ENCODE results near the gene ST3GAL2.
A peak's percentile ranks its signal among the peaks of the same experiment; 100 is the strongest.

ST3GAL2 gene, protein sequence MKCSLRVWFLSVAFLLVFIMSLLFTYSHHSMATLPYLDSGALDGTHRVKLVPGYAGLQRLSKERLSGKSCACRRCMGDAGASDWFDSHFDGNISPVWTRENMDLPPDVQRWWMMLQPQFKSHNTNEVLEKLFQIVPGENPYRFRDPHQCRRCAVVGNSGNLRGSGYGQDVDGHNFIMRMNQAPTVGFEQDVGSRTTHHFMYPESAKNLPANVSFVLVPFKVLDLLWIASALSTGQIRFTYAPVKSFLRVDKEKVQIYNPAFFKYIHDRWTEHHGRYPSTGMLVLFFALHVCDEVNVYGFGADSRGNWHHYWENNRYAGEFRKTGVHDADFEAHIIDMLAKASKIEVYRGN

DNA sequence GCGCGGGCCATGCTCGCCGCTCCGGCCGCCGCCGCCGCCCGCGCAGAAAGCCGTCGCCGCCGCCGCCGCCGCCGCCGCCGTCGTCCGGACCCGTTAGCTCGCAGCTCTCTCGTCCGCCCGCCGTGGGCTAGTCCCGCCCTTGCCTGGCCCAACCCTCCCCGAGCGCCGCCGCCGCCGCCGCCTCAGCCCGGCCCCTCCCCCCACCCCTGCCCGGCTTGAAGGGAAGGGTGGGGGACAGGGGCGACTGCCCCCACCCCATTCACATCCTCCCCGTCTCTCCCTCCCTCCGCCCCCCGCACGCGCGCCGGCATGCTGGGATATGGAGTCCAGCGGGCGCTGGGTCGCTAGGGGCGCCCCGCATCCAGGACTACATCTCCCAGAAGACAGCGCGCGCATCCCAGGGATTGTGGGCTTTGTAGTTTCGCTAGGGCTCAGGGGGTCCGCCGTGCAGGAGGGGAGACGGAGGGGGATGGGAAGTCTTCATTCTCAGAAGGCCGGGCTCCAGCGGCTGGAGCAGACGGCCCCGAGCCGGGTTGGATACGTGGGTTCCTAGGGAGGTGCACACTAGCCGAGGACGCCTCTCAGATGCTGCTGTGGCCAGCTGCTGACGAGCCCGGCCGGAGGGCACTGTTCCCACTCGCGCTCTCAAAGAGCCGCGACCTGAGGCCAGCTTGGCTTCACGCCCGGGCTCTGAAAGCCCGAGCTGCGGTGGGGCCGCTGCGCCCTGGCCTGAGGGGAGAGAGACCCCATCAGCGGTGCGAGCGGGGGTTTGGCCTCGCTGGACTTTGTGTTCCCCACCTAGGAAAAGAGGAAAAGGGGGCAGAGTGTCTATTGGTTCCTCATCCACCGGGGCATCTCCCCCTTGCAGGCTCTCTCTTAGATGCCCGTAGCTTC lies at the start of gene ST3GAL2:
ST3GAL2 (minus strand) TSS at position 132 of the 894 bp plus-strand sequence. CDS start 40,570 bp downstream, outside the sequence.
- DNase-seq = peak; percentile 63

DNA sequence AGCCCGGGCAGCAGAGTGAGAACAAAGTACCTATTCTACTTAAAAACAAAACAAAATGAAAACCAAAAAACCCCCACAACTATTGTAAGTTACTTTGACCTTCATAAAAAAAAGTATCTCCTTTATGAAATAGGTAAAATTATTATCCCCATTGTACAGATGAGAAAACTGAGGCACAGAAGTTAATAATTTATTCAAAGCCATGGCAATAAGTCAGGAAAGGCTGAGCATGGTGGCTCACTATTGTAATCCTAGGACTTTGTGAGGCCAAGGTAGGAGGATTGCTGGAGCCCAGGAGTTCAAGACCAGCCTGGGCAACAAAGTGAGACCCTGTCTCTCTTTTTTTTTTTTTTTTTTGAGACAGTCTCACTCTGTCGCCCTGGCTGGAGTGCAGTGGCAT lies 46.0 kb upstream of the ST3GAL2 start:
- DNase-seq = no peak

DNA sequence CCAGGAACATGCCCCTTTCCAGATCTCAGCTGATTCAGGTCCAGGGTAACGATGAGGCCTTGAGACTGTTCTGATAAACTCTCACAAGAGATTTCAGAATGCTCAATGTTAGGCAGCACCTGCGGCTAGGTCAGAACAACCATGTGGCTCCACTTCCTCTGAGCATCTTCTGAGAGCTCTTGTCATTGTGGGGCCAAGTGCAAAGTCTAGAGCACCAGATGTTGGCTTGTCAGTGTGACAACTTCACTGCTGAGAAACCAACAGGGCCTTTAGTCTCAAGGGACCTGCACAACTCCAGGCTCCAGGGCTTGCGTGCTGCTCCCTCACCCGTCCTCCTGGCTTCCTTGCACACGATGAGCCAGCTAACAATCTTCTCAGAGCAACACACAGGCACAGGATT lies 44.5 kb upstream of the ST3GAL2 start:
- DNase-seq = no peak

DNA sequence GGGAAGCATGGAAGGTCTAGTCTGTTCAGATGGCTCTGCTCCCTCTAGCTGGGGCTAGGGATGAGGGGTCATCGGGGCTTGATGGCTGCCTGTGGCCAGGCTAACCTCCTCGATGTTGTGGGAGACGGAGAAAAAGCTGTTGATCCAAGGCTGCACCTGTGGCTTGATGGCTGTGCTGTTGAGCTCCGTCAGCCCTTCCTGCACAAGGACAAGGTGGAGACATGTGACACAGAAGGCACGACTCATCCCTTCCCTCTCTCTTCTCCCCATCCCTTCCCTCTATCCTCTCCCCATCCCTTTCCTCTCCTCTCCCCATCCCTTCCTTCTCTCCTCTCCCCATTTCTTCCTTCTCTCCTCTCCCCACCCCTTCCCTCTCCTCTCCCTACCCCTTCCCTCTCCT lies 43.7 kb upstream of the ST3GAL2 start:
- DNase-seq = no peak

DNA sequence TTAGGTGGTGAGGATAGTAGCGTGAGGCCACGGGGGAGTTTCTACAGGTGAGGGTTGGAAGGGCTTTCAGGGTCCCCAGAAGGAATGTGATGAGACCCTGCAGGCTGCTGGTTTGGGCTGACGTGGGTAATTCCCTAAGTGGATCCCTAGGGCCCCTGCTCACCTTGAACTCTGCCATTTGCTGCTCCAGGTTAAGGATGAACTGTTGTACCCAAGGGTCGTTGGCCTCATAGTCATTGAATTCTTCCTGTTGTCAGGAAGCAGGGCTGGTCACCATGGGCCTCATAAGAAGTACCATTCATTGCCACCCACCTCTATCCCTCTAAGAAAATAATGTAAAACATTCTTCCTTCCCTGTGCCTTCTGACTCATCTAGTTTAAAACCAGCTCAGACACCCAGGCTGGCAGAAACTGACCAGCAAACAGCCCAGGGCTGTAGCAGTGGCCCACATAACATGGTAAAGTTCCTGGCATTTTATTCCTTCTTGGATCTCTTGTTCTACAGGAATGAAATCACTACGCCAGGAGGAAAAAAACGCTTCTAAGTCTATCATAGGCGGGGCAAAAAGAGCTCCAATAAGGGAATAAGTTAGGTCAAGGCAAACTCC lies 43.1 kb upstream of the ST3GAL2 start:
- no peak for DNase-seq

DNA sequence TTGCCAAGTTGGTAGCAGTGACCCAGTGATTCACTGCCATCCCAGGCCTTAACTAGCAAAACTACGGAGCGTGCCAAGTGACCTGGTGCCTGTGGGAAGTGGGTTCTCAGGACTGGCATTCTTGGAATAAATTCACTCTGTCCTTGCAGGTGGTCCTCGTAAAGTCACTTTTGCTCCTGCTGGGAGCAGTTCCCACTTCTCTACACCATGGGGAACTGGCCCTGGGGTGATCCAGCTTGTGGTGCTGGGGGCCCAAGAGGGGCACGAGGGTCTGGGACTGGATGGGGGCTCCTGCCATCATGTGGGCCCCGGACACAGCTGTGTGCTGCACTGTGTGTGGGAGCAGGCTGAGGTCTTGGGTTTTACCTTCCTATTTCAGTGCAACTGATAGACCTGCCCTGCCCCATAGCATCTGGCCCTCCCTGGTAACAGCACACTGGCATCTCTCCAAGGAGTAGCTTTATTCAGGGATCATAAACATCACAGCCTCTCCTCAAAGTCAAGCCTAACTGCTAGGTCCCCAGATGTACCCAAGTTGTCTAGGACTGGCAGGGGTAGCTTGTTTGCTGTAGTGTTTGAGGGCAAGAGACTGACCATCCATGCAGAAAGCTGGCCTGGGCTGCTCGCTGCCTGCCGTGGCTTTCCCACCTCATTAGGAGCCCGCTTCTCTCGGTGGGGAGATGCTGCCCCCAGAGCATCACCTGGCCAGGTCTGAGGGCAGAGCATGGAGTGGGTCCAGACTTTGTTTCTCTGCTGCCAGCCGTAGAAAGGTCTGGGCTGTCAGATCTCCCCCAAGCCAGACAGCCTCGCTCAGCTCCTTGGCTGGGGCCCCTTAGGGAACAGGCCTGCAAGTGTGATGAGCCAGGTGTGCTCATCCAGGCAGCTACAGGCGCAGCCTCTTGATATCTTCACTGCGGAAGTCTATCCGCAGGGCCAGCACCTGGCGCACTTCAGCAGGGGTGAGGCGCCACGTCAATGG lies 41.5 kb upstream of the ST3GAL2 start:
- no peak for DNase-seq

DNA sequence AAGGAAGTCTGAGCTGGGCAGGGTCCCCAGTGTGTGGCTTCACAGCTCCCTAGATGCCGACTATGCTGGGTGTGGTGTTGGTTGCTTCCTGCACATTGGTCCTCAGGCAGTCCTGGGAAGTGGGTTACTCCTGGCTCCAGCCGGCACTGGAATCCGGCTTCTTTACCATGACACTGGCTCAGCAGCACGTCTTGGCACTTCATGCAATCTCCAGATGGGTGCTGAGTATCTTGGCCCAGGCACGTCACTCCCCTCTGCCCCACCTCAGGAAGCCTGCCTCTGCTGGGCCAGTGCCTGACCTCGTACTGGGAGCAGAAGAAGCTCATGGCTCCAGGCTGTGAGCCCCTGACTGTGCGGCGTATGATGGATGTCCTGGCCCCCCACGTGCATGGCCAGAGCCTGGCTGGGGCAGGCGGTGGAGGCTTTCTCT lies 40.0 kb upstream of the ST3GAL2 start:
- no peak for DNase-seq

DNA sequence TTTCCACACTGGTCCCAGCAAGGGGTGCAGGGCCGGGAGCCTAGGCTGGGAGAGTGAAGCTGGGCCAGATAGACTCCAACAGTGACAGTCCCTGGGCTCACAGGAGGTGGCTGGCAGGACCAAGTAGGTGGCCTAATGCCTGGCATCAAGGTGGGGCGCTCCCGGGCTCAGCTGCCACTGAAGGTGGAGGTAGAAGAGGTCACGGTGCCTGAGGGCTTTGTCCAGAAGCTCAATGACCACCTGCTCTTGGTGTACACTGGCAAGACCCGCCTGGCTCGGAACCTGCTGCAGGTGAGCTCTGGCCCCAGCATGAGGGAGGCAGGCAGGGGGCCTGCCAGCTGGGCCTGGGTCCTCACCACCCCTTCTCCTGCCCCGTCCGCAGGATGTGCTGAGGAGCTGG lies 39.3 kb upstream of the ST3GAL2 start:
- no peak for DNase-seq

DNA sequence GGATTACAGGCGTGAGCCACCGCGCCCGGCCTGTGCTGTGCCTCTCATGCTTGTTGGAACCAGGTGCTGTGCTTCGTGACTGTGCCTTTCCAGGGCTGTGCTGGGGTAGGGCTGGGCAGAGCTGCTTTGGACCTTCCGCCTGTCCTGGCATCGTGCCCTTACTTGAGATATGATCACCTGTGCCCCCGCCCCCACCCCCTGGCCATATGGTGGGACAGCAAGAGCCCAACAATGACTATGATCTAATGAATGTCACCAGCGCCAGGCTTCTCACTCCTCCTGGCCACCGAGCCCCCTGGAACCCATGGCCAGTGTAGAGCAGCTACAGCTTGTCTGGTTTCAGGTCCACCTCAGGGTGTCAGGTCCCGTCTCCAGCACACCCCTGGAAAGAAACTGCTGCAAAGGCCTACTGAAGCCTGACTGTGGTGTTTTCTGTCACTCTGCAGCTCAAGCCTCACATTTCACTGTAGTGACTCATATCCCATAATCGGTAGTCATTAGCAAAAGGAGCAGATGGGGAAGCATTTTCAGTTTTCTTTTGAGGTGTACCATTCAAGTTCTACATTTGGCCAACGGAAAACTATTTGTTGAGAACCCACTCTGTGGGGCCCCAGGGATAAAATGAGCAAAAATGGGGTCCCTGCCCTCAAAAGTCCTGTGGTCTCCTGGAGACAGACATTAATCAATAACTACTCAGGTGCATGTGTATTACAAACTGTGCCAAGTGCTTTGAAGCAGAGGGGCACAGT lies 37.5 kb upstream of the ST3GAL2 start:
- no peak for DNase-seq

DNA sequence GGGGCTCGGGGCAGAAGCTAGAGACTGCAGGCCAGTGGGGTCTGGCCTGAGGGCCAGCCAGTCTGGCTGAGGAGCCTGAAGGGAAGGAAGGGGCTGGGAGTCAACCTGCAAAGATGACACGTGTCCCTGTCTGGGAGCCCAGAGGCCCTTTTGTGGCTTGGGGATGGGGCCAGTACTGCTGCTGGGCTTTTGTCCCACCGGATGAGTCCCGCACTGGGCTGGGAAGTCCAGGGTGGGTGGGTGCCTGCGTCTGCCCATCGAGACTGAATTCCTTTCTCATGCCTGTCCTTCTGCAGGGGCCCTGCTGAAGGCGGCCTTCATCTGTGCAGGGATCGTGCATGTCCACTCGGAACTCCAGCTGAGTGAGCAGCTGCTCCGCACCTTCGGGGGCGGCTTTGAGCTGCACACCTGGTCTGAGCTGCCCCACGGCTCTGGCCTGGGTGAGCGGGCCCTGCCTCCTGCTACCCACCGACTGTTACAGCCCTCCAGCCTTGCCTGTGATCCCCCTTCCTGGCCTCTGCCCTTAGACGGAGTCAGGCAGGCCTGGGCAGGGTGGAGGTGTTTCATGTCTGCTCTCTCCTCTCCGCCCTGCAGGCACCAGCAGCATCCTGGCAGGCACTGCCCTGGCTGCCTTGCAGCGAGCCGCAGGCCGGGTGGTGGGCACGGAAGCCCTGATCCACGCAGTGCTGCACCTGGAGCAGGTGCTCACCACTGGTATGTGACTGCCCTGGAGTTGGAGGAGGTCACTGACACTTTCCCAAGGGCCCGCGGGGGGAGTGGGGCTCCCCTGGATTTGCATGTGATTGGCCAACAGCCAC lies 36.4 kb upstream of the ST3GAL2 start:
- DNase-seq = no peak

DNA sequence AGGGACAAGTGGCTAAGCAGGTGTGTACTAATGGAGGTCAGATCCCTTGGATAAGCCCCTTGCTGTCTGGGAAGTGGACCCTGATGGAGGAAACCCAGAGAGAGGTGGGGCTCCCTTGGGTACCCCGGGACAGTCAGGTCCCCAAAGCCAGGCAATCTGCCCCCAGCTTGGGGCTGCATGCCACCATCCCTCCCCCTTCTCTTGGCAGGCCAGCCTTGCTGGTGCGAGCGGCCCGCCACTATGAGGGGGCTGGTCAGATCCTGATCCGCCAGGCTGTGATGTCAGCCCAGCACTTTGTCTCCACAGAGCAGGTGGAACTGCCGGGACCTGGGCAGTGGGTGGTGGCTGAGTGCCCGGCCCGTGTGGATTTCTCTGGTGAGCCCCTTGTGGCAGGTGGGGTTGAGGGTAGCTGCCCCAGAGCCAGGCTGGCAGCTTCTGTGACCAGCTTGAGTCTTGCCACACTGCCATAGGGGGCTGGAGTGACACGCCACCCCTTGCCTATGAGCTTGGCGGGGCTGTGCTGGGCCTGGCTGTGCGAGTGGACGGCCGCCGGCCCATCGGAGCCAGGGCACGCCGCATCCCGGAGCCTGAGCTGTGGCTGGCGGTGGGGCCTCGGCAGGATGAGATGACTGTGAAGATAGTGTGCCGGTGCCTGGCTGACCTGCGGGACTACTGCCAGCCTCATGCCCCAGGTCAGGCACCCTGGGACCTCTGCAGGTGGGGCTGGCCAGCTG lies 35.6 kb upstream of the ST3GAL2 start:
- DNase-seq = no peak

DNA sequence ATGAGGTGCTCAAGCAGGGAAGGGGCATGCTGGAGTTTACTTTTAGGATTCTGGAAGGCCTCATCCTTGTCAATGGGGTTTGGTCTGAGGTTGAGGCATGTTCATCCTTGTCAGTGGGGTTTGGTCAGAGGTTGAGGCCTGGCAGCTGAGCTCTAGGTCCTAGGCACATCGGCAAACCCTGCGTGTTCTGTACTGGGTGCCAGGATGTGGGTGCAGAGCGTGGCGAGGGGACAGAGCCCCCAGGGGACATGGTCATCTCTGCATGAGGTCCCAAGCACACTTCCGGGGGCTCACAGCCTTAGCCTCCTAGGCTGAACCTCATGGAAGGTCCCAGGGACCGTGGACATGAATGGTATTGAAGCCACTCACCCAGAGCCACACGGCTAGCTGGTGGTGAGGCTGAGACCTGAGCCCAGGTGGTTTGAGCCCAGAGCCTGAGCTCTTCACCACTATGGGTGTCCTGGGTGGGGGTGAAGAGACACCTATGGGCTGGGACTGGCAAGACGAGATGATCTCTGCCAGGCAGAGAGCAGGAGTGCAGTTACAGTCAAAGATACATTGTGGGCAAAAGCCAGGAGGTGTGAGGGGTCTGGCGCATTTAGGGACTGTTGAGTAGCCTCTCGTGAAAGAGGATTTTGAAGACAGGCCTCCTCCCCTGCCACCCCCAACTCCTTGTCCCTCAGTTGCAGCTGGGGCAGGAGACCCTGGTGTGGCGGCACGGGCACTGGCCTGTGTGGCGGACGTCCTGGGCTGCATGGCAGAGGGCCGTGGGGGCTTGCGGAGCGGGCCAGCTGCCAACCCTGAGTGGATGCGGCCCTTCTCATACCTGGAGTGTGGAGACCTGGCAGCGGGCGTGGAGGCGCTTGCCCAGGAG lies 34.8 kb upstream of the ST3GAL2 start:
- no peak for DNase-seq

DNA sequence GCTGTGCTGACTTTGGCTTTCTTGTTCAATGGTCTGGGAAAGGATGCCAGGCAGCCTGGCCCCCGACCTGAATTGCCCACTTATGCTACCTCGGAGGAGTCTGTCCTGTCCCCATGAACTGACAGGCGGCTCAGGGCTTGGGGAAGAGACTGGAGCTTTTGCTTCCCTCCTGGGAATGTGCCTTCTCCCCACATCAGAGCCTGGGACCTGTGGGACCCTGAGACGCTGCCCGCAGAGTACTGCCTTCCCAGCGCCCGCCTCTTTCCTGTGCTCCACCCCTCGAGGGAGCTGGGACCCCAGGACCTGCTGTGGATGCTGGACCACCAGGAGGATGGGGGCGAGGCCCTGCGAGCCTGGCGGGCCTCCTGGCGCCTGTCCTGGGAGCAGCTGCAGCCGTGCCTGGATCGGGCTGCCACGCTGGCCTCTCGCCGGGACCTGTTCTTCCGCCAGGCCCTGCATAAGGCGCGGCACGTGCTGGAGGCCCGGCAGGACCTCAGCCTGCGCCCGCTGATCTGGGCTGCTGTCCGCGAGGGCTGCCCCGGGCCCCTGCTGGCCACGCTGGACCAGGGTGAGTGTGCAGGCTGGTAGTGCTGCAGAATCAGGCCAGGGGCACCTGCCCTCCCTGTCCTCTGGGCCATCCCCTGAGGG lies 34.0 kb upstream of the ST3GAL2 start:
- no peak for DNase-seq

DNA sequence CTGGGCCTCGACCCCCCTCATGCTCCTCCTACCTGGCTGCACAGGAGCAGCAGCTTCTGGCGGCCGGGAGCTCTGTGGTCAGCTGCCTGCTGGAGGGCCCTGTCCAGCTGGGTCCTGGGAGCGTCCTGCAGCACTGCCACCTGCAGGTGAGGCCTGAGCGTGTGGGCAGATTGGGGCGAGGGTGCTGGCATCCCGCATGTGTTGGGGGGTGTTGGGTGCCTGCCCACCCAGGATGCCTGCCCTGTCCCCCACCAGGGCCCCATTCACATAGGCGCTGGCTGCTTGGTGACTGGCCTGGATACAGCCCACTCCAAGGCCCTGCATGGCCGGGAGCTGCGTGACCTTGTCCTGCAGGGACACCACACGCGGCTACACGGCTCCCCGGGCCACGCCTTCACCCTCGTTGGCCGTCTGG lies 32.0 kb upstream of the ST3GAL2 start:
- no peak for DNase-seq

DNA sequence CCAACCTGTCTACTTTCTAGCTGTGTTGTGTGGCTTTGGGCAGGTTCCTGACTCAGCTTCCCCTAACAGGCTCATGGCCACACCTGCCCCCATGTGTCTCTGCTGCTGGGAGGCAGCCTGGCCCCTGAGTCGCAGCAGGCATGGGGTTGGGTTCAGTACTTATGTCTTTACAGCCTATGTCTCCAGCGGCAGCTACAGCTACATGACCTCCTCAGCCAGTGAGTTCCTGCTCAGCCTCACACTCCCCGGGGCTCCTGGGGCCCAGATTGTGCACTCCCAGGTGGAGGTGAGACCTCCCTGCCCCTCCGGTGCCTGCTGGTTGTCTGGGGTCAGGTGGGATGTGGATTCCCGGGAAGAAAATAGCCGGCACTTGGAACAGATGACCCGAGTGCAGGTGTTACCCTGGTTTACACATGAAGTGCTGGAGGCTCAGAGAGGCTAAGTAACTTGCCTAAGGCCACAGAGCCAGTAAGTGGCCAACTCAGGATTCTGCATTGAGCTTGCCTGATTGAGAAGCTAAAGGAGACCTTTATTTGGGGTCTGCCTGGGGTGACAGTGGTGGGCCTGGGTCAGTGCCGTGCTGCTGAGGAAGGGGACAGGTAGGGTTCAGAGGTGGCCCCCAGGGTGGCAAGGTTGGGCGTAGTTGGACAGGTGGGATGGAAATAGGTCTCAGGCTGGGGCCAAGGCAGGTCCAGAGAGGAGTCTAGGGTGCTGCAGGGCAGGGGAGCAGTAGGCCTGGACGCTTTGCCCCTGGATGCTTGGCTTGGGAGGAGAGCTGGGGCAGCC lies 31.4 kb upstream of the ST3GAL2 start:
- no peak for DNase-seq

DNA sequence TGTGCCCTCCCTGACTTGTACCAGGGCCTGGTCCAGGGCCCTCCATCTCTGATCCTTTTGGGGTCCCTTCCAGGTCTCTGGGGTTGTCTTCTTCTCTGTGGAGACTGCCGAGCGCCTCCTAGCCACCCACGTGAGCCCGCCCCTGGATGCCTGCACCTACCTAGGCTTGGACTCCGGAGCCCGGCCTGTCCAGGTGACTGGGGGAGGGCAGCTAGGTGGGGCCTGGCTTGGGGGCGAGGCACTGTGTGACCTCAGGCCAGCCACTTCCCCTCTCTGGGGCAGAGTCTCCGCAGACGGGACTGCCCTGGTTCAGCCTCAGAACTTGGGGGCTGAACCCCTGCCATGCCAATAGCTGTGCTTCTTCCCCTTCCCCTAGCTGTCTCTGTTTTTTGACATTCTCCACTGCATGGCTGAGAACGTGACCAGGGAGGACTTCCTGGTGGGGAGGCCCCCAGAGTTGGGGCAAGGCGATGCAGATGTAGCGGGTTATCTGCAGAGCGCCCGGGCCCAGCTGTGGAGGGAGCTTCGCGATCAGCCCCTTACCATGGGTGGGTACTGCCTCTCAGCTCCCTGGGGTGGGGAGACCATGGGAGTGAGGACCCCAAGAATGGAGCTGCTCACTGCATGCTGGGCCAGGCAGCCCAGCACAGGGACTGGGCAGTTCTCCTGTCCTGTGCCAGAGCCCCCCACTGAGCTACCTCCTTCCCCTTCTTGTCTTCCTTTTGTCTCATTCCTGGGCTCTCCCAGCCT lies 30.1 kb upstream of the ST3GAL2 start:
- DNase-seq = no peak

DNA sequence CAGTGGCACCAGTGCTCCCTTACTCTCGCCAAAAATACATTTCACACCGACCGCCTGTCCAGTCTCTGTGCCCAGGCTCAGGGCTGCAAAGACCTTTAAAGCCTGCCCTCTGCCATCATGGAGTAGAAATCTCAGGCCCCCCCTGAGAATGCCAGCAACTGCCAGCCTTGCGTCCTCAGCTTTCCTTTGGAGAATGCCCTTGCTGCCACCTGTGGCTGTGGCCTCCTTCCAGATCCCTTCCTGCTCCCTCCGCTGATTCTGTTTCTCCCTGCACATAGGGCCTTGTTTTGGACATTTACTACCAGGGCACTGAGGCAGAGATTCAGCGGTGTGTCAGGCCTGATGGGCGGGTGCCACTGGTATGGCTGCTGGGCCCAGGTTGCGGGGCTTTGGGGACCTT lies 28.7 kb upstream of the ST3GAL2 start:
- no peak for DNase-seq
